DOHH2 (cell line): Measurements from ENCODE around the gene GALNT2.

Experiments
- H3F3A ChIP-seq: fragments of 200-600 bp; sonication (generic), shearing (Covaris generic); 2 replicates; pipeline ENCODE4 v1.6.0; 2016; ENCODE audit warnings: antibody characterized with exemption, mild to moderate bottlenecking; ENCODE audit not compliant: control insufficient read depth, insufficient read depth
- H3K27ac ChIP-seq: fragments of 200-600 bp; sonication (generic); 2 replicates; pipeline ENCODE4 v1.5.1; 2014; ENCODE audit warnings: low read depth, mild to moderate bottlenecking, low read length, moderate library complexity
- H3K27me3 ChIP-seq: fragments of 200-600 bp; sonication (generic); 2 replicates; pipeline ENCODE4 v1.6.1; 2014; ENCODE audit warnings: mild to moderate bottlenecking, low read length, mixed read lengths; ENCODE audit not compliant: control insufficient read depth
- H3K36me3 ChIP-seq: fragments of 200-600 bp; sonication (generic); 2 replicates; pipeline ENCODE4 v1.6.1; 2014; ENCODE audit warnings: mild to moderate bottlenecking, low read length, moderate library complexity, mixed read lengths; ENCODE audit not compliant: control insufficient read depth
- H3K4me1 ChIP-seq: fragments of 200-600 bp; sonication (generic); 2 replicates; pipeline ENCODE4 v1.6.1; 2014; ENCODE audit warnings: mild to moderate bottlenecking, low read length, mixed read lengths; ENCODE audit not compliant: control insufficient read depth
- H3K4me2 ChIP-seq: fragments of 200-600 bp; sonication (generic); 2 replicates; pipeline ENCODE4 v1.6.0; 2014; ENCODE audit warnings: mild to moderate bottlenecking, low read length, moderate library complexity
- H3K4me3 ChIP-seq: fragments of 200-600 bp; sonication (generic); 2 replicates; pipeline ENCODE4 v1.5.1; 2014; ENCODE audit warnings: mild to moderate bottlenecking, low read length, mixed read lengths
- H3K79me2 ChIP-seq: fragments of 200-600 bp; sonication (generic); 2 replicates; pipeline ENCODE4 v1.6.1; 2014; ENCODE audit warnings: mild to moderate bottlenecking, low read length, mixed read lengths; ENCODE audit not compliant: control insufficient read depth
- H3K9me2 ChIP-seq: fragments of 200-600 bp; sonication (generic); replicated peaks from 2 replicates; pipeline ENCODE4 v1.6.1; 2014; ENCODE audit warnings: mild to moderate bottlenecking, low read length, mixed read lengths; ENCODE audit not compliant: control insufficient read depth
- H3K9me3 ChIP-seq: fragments of 200-600 bp; sonication (generic); 2 replicates; pipeline ENCODE4 v1.6.1; 2014; ENCODE audit warnings: antibody characterized with exemption, low read length, mixed read lengths; ENCODE audit not compliant: control insufficient read depth, insufficient read depth
- H4K20me1 ChIP-seq: fragments of 200-600 bp; sonication (generic); 2 replicates; pipeline ENCODE4 v1.6.0; 2014; ENCODE audit warnings: low read depth, mild to moderate bottlenecking, antibody characterized with exemption, low read length, moderate library complexity; ENCODE audit not compliant: control insufficient read depth, insufficient read depth
- CTCF ChIP-seq: fragments of 200-600 bp; sonication (generic); IDR thresholded peaks from one replicate; pipeline ENCODE4 v1.5.1; 2014; ENCODE audit warnings: antibody characterized with exemption, mild to moderate bottlenecking, low read depth, low read length; ENCODE audit not compliant: poor library complexity, severe bottlenecking
- EZH2phosphoT487 ChIP-seq: fragments of 200-600 bp; sonication (generic); IDR thresholded peaks from 2 replicates; pipeline ENCODE4 v1.6.1; 2017; ENCODE audit warnings: borderline replicate concordance, mild to moderate bottlenecking, antibody characterized with exemption, low read length, moderate library complexity, mixed read lengths

GALNT2 gene

GRCh38 chr1:230124186-230125128, 57.4 kb downstream of the GALNT2 start:
- Histone ChIP-seq H3K4me3 (peak overlapping the region; percentile 67), H3K27ac (peak overlapping the region; percentile 90), H3K79me2 (peaks cover 94% of the 10 kb centered on the region), H3K27me3 (no peaks in the 10 kb centered on the region), H3F3A (peaks cover 22% of the 10 kb centered on the region), H3K4me2 (peak overlapping the region; percentile 85), H3K36me3 (peaks cover 27% of the 10 kb centered on the region), H3K4me1 (peaks cover 77% of the 10 kb centered on the region), H4K20me1 (0 out of 2 replicates have a peak, but pooled peaks cover 3% of the 10 kb centered on the region), H3K9me3 (no peaks in the 10 kb centered on the region), H3K9me2 (no peaks in the 10 kb centered on the region)
- no peak for TF ChIP-seq EZH2phosphoT487
- TF ChIP-seq CTCF: no peak

GRCh38 chr1:230125141-230125540, 58.1 kb downstream of the GALNT2 start:
- peaks cover 22% of the 10 kb centered on the region for H3F3A ChIP-seq
- peaks cover 95% of the 10 kb centered on the region for H3K79me2 ChIP-seq
- no peaks in the 10 kb centered on the region for H3K9me3 ChIP-seq
- no peak overlapping the region for H3K4me3 ChIP-seq
- peak overlapping the region; percentile 85 for H3K4me2 ChIP-seq
- no peaks in the 10 kb centered on the region for H3K9me2 ChIP-seq
- H3K27ac ChIP-seq: 0 out of 2 replicates have a peak overlapping the region, but pooled peaks have one; percentile 90
- TF ChIP-seq EZH2phosphoT487 (no peak), CTCF (no peak)
- H4K20me1 ChIP-seq: 0 out of 2 replicates have a peak, but pooled peaks cover 3% of the 10 kb centered on the region
- peaks cover 70% of the 10 kb centered on the region for H3K4me1 ChIP-seq
- H3K36me3 ChIP-seq: peaks cover 27% of the 10 kb centered on the region
- H3K27me3 ChIP-seq: no peaks in the 10 kb centered on the region

GRCh38 chr1:230125640-230126528, 58.8 kb downstream of the GALNT2 start:
- peaks cover 94% of the 10 kb centered on the region for H3K79me2 ChIP-seq
- no peaks in the 10 kb centered on the region for H4K20me1 ChIP-seq
- no peaks in the 10 kb centered on the region for H3K9me2 ChIP-seq
- no peak for TF ChIP-seq CTCF
- no peak for TF ChIP-seq EZH2phosphoT487
- no peaks in the 10 kb centered on the region for H3K9me3 ChIP-seq
- H3K4me1 ChIP-seq: peaks cover 63% of the 10 kb centered on the region
- peaks cover 22% of the 10 kb centered on the region for H3F3A ChIP-seq
- no peak overlapping the region for H3K27ac ChIP-seq
- no peak overlapping the region for H3K4me3 ChIP-seq
- no peaks in the 10 kb centered on the region for H3K27me3 ChIP-seq
- peaks cover 21% of the 10 kb centered on the region; the same call in 1 of the 2 replicates for H3K36me3 ChIP-seq
- H3K4me2 ChIP-seq: no peak overlapping the region
